Cardiac fibroblast (primary cell): ENCODE measurements around the gene EPB41.
A peak's percentile ranks its signal among the peaks of the same experiment; 100 is the strongest.

Source experiments
- DNase-seq, 2 donors: peaks; one replicate each; pipeline versions ENCODE4 v3.0.0 to v3.0.0-alpha.2; 2010; ENCODE audit warnings: low read depth in 2 of 2
- H3K4me3 ChIP-seq, 2 donors: replicated peaks in 1 of 2; 1 replicate in 1 of 2; 2 replicates in 1 of 2; pipeline ENCODE4 v1.5.1; 2011; ENCODE audit warnings: low read depth in 2 of 2, low read length in 2 of 2, mild to moderate bottlenecking in 2 of 2, moderate library complexity in 1 of 2
- TF ChIP-seq, protein P1 (sequence below): IDR thresholded peaks from one replicate; pipeline ENCODE4 v1.5.1; 2011; ENCODE audit warnings: low read depth, mild to moderate bottlenecking, low read length, inconsistent platforms

EPB41 gene

DNA sequence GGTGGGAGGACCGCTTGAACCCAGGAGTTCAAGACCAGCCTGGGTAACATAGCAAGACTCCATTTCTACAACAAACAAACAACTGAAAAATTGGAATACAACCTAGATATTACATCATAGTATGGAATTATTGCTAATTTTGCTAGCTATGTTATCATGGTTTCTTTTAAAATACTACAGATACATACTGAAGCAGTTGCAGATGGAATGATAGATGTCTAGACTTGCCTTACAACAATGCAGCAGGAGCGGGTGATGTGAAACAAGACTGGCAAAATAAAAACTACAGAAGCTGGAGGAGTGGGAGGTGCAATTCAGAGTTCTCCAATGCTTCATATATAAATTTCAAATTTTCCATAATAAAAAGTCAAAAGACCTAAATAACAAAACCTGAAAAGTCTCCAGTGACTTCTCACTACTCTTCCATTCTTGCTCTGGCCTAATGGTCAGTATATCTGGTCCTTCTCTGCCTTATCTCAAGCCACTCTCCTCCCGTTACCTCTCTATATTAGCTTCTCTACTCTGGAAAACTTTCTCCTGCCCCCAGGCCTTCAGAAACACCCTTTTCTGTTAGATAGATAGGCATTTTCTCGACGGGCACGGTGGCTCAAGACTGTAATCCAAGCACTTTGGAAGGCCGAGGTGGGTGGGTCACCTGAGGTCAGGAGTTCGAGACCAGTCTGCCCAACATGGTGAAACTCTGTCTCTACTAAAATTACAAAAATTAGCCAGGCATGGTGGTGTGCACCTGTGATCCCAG is 237.9 kb downstream of the EPB41 start:
- H3K4me3 ChIP-seq = no peak overlapping the region
- TF ChIP-seq, protein P1, sequence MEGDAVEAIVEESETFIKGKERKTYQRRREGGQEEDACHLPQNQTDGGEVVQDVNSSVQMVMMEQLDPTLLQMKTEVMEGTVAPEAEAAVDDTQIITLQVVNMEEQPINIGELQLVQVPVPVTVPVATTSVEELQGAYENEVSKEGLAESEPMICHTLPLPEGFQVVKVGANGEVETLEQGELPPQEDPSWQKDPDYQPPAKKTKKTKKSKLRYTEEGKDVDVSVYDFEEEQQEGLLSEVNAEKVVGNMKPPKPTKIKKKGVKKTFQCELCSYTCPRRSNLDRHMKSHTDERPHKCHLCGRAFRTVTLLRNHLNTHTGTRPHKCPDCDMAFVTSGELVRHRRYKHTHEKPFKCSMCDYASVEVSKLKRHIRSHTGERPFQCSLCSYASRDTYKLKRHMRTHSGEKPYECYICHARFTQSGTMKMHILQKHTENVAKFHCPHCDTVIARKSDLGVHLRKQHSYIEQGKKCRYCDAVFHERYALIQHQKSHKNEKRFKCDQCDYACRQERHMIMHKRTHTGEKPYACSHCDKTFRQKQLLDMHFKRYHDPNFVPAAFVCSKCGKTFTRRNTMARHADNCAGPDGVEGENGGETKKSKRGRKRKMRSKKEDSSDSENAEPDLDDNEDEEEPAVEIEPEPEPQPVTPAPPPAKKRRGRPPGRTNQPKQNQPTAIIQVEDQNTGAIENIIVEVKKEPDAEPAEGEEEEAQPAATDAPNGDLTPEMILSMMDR = no peak
- DNase-seq = no peak

DNA sequence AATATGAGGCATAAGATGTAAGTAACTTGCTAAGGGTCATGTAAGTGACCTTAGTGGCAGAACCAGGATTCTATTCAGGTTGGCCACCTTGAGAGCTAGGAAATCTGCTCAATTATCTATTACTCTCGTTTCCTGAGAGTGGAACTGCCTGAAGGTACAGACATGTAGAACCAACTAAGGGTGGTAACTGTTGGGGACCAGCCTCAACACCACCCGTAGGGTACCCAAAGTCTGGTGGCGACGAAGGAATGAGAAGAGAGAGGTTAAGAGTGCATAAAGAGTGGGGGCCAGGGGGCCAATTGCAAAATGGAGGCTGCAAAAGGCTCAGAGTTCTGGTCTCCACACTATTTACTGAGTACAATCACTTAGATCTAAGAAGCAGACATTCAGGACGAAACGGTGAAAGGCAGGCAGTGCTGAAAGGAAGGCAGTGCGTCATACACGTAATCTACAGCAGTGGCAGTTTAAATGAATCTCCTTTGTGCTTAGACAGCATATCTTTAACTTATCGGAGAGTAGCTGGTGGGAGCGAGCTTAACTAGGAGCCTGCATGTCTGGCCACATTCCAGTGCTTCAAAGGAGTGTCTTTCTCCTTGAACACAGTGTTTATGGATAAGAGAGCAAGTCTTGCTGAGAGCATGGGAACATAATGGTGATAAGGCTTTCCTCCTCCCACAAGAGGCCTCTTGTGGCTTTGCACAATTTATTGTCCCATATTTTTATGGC is 242.3 kb downstream of the EPB41 start:
- TF ChIP-seq, protein P1 = no peak
- peak; percentile 35 to 84 for DNase-seq
- H3K4me3 ChIP-seq = no peak overlapping the region

DNA sequence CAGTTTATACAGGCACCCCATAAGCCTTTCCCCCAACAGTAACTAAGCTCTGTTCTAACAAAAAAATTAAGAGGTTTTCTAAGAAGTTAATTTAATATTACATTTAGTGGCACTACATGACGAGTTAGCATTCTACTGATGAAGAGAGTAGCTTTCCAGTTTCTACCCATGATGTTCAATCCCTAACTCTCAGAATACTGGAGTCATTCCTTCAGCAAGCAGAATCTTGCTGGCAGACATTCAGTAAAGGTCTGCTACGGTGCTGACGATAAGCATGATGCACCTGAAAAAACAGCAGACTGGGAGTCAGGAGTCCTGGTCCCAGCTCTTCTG is 242.9 kb downstream of the EPB41 start:
- TF ChIP-seq, protein P1 = no peak
- H3K4me3 ChIP-seq = no peak overlapping the region
- DNase-seq = no peak

DNA sequence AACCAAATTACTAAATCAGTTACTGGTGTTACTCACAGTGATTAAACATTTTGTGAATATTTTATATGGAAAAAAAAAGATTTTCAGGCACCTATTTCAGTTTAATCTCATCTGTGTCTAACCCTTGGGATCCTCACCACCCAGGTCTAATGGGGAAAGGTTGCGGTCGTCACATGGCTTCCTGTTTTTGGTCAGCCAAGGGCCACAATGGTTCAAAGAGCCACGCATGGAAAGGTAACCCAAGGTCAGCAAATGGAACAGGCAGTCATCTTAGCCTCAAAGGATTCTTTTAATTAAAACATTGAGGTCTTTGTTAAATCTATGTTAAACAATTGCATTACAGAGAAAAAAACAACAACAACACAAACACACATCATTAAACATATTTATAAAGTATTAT is 245.4 kb downstream of the EPB41 start:
- TF ChIP-seq, protein P1 = no peak
- no peak overlapping the region for H3K4me3 ChIP-seq
- no peak for DNase-seq

DNA sequence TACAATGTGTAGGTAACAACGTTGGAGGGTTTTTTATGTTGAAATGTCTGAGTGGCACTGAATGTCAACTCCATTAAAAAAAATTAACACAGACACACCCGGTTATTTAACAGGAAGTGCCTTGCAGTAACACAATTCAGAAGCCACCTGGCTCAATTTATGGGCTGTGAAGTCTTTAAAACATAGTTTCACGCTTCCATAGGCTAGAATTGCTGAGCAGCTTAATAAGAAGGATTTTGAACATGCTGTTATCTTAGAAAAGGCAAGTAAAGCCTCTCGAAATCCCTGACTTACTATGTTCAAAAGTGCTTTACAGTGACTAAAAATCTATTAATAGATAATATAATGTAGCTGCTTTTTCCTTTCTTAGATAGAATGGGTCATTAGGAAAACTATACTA is 247.7 kb downstream of the EPB41 start:
- no peak for DNase-seq
- no peak overlapping the region for H3K4me3 ChIP-seq
- TF ChIP-seq, protein P1 = no peak

DNA sequence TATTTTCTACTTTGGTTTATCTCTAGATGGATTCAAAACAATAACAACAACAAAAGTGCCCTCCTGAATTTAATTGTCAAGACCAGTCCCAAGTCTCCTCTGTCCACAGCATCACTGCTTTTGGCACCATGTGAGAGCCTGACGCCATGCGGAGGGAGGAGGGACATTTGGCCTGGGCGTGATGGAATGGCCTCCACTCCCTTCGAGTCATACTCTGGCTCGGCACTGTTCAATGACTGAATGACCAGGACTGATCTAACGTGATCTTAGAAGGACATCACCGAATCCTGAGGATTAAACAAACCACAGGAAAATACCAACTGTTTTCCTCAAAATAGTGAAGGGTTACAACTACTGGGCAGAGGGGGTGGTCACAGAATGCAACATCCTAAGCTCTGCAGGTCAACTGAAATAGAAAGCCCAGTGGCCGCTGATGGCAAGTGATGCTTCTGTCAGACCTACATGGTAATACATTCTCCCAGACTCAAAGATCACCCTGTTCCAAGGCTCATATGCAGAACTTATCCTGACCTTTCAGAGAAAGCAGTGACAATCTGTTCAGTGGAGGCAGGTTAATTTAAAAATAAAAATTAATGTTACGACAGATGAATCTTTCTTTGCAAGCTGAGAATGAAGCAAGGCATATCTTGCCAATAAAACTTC is 248.2 kb downstream of the EPB41 start:
- TF ChIP-seq, protein P1 = no peak
- DNase-seq = peak in 1 of 2 donors; percentile 42
- H3K4me3 ChIP-seq = no peak overlapping the region
